H1 (cell line): Measurements from ENCODE around the gene DGKI. TPM values are rescaled to one million over a fixed set of nuclear protein-coding genes. Genes with fewer than 3 reads are reported as not detected.

Source experiments
- CTCF ChIA-PET: fragments of 300-600 bp; sonication (Branson Sonifier 250); formaldehyde crosslinking; loops from one replicate; lab custom pipeline; 2021; ENCODE audit not compliant: partially characterized antibody; lab: Charles Lee
- POLR2A ChIA-PET: fragments of 300-600 bp; sonication (Branson Sonifier 250); formaldehyde crosslinking; loops from one replicate; lab custom pipeline; 2021; ENCODE audit warnings: inconsistent platforms; ENCODE audit not compliant: partially characterized antibody; lab: Charles Lee
- DNase-seq, 2 experiments: peaks; one replicate each; pipeline versions ENCODE4 v3.0.0 to v3.0.0-alpha.2; 2010 to 2022; ENCODE audit warnings: low spot score in 2 of 2, low read depth in 1 of 2, mixed read lengths in 1 of 2
- FAIRE-seq: peaks from 2 replicates; lab custom pipeline; 2011; peaks lifted over from hg19 to GRCh38; lab: Jason Lieb, UNC
- H2AFZ ChIP-seq: 2 replicates; pipeline ENCODE4 v1.8.1; 2012; ENCODE audit warnings: low read length, inconsistent platforms
- H2AK5ac ChIP-seq: 2 replicates; pipeline ENCODE4 v1.6.1; 2013; ENCODE audit warnings: low read depth, low read length
- H2BK120ac ChIP-seq: replicated peaks from 2 replicates; pipeline ENCODE3; 2013; ENCODE audit warnings: low read depth, low read length, inconsistent platforms
- H2BK12ac ChIP-seq: 2 replicates; pipeline ENCODE4 v1.6.1; 2013; ENCODE audit warnings: low read depth, low read length
- H2BK15ac ChIP-seq: 2 replicates; pipeline ENCODE4 v1.6.1; 2013; ENCODE audit warnings: low read length
- H2BK20ac ChIP-seq: 2 replicates; pipeline ENCODE4 v1.6.1; 2013; ENCODE audit warnings: low read length
- H2BK5ac ChIP-seq: 2 replicates; pipeline ENCODE4 v1.6.1; 2013; ENCODE audit warnings: low read depth, low read length
- H3K14ac ChIP-seq: 2 replicates; pipeline ENCODE4 v1.6.1; 2013; ENCODE audit warnings: inconsistent platforms; ENCODE audit not compliant: insufficient read length
- H3K18ac ChIP-seq: 2 replicates; pipeline ENCODE4 v1.6.1; 2013; ENCODE audit warnings: low read length; ENCODE audit errors: extremely low read depth
- H3K23ac ChIP-seq: 2 replicates; pipeline ENCODE4 v1.6.1; 2013; ENCODE audit warnings: inconsistent platforms; ENCODE audit not compliant: insufficient read length
- H3K23me2 ChIP-seq: 2 replicates; pipeline ENCODE4 v1.6.1; 2013; ENCODE audit warnings: low read depth, low read length
- H3K27ac ChIP-seq: 2 replicates; pipeline ENCODE4 v1.6.1; 2011; ENCODE audit warnings: low read depth, low read length, inconsistent platforms
- H3K27me3 ChIP-seq, 4 experiments: replicated peaks in 1 of 4; 1 replicate in 1 of 4; 2 replicates in 3 of 4; pipeline versions ENCODE4 v1.6.1 to v1.8.1; 2011 to 2013; ENCODE audit warnings: low read length in 3 of 4, mild to moderate bottlenecking in 3 of 4, inconsistent platforms in 2 of 4, mixed read lengths in 2 of 4, moderate library complexity in 1 of 4; ENCODE audit not compliant: control insufficient read depth in 3 of 4, insufficient read depth in 3 of 4; ENCODE audit errors: extremely low read depth in 1 of 4
- H3K36me3 ChIP-seq, 4 experiments: 2 replicates each; pipeline versions ENCODE4 v1.6.1 to v1.8.1; 2011 to 2013; ENCODE audit warnings: mild to moderate bottlenecking in 4 of 4, low read length in 3 of 4, moderate library complexity in 2 of 4, control low read depth in 1 of 4, inconsistent platforms in 1 of 4; ENCODE audit not compliant: insufficient read depth in 4 of 4, control insufficient read depth in 2 of 4
- H3K4ac ChIP-seq: replicated peaks from 2 replicates; pipeline ENCODE3; 2013; ENCODE audit warnings: low read length, low read depth, mixed read lengths, inconsistent platforms; ENCODE audit not compliant: insufficient read length
- H3K4me1 ChIP-seq, 4 experiments: replicated peaks in 1 of 4; 1 replicate in 1 of 4; 2 replicates in 3 of 4; pipeline versions ENCODE4 v1.6.1 to v1.8.1; 2011 to 2013; ENCODE audit warnings: low read length in 3 of 4, inconsistent platforms in 2 of 4, mixed read lengths in 1 of 4; ENCODE audit not compliant: insufficient read depth in 4 of 4, control insufficient read depth in 3 of 4
- H3K4me2 ChIP-seq, 2 experiments: 2 replicates each; pipeline versions ENCODE4 v1.6.1 to v1.8.1; 2011 to 2013; ENCODE audit warnings: low read depth in 2 of 2, low read length in 2 of 2, control low read depth in 1 of 2, inconsistent platforms in 1 of 2, mild to moderate bottlenecking in 1 of 2; ENCODE audit not compliant: insufficient read depth in 1 of 2
- H3K4me3 ChIP-seq, 4 experiments: fragments of 200-600, 300-600 bp in 1 of 4; sonication (generic), shearing (Covaris generic), sonication (Bioruptor Twin) in 1 of 4; 2 replicates each; pipeline versions ENCODE4 v1.5.1 to v1.8.1; 2011 to 2016; ENCODE audit warnings: low read length in 4 of 4, low read depth in 3 of 4, control low read depth in 2 of 4, inconsistent platforms in 2 of 4, mild to moderate bottlenecking in 2 of 4, mixed read lengths in 1 of 4, moderate library complexity in 1 of 4; ENCODE audit not compliant: insufficient read depth in 2 of 4; ENCODE audit errors: extremely low read depth in 1 of 4
- H3K56ac ChIP-seq: replicated peaks from 2 replicates; pipeline ENCODE3; 2013; ENCODE audit warnings: low read depth, mild to moderate bottlenecking, mixed read lengths, low read length, inconsistent platforms; ENCODE audit not compliant: insufficient read length
- H3K79me1 ChIP-seq: 2 replicates; pipeline ENCODE4 v1.6.1; 2013; ENCODE audit warnings: low read depth, low read length, control low read depth
- H3K79me2 ChIP-seq, 2 experiments: 2 replicates each; pipeline versions ENCODE4 v1.6.1 to v1.8.1; 2012 to 2013; ENCODE audit warnings: low read length in 2 of 2, mild to moderate bottlenecking in 2 of 2, inconsistent platforms in 1 of 2; ENCODE audit not compliant: insufficient read depth in 2 of 2, control insufficient read depth in 1 of 2
- H3K9ac ChIP-seq, 4 experiments: replicated peaks in 1 of 4; 1 replicate in 1 of 4; 2 replicates in 3 of 4; pipeline versions ENCODE4 v1.6.1 to v1.8.1; 2011 to 2013; ENCODE audit warnings: low read depth in 3 of 4, low read length in 3 of 4, control low read depth in 2 of 4, mild to moderate bottlenecking in 2 of 4, moderate library complexity in 2 of 4, inconsistent platforms in 1 of 4; ENCODE audit errors: extremely low read depth in 1 of 4
- H3K9me3 ChIP-seq, 2 experiments: 2 replicates each; pipeline versions ENCODE4 v1.6.1 to v1.8.1; 2012 to 2013; ENCODE audit warnings: mild to moderate bottlenecking in 2 of 2, moderate library complexity in 2 of 2, control low read depth in 1 of 2, inconsistent platforms in 1 of 2, low read depth in 1 of 2, low read length in 1 of 2, mixed read lengths in 1 of 2; ENCODE audit not compliant: insufficient read depth in 2 of 2
- H4K20me1 ChIP-seq, 2 experiments: replicated peaks in 1 of 2; 2 replicates each; pipeline versions ENCODE3 to v1.8.1; 2011 to 2013; ENCODE audit warnings: inconsistent platforms in 2 of 2, low read length in 2 of 2, mild to moderate bottlenecking in 1 of 2; ENCODE audit not compliant: insufficient read depth in 2 of 2, control insufficient read depth in 1 of 2
- H4K5ac ChIP-seq: 2 replicates; pipeline ENCODE4 v1.6.1; 2013; ENCODE audit warnings: low read length, low read depth, mixed read lengths, inconsistent platforms; ENCODE audit not compliant: insufficient read length
- H4K8ac ChIP-seq: 2 replicates; pipeline ENCODE4 v1.8.0; 2013; ENCODE audit warnings: mild to moderate bottlenecking, moderate library complexity, low read length, inconsistent platforms; ENCODE audit not compliant: insufficient read depth; ENCODE audit errors: extremely low read depth
- H4K91ac ChIP-seq: replicated peaks from 2 replicates; pipeline ENCODE3; 2013; ENCODE audit warnings: low read length, mixed read lengths, inconsistent platforms; ENCODE audit not compliant: insufficient read length
- CBX8 ChIP-seq: fragments of 300-800, 300-1000 bp; sonication (generic); IDR thresholded peaks from 2 replicates; pipeline ENCODE4 v1.7.1; 2016; ENCODE audit warnings: low read depth, low read length, borderline replicate concordance
- CHD2 ChIP-seq: IDR thresholded peaks from 2 replicates; pipeline ENCODE4 v1.6.1; 2012; ENCODE audit warnings: low read length, improper control_type of control experiment
- CTBP2 ChIP-seq: IDR thresholded peaks from 2 replicates; pipeline ENCODE4 v1.7.0; 2011; ENCODE audit warnings: borderline replicate concordance, mild to moderate bottlenecking, moderate library complexity, mixed read lengths, low read length; ENCODE audit not compliant: insufficient read depth, insufficient read length
- GABPA ChIP-seq: IDR thresholded peaks from 2 replicates; pipeline ENCODE4 v1.6.1; 2011; ENCODE audit warnings: mild to moderate bottlenecking, low read length, moderate library complexity, borderline replicate concordance; ENCODE audit not compliant: insufficient read depth
- KDM4A ChIP-seq: IDR thresholded peaks from one replicate; pipeline ENCODE4 v1.7.1; 2012; ENCODE audit warnings: low read depth, mild to moderate bottlenecking, moderate library complexity, low read length, inconsistent platforms; ENCODE audit not compliant: severe bottlenecking
- KDM5A ChIP-seq: fragments of 200-600 bp; IDR thresholded peaks from 2 replicates; pipeline ENCODE4 v1.7.1; 2012; ENCODE audit warnings: mild to moderate bottlenecking, low read length, inconsistent platforms, mixed read lengths
- MAFK ChIP-seq: IDR thresholded peaks from 2 replicates; pipeline ENCODE4 v1.6.1; 2012; ENCODE audit warnings: low read depth, mild to moderate bottlenecking, improper control_type of control experiment, low read length
- RXRA ChIP-seq: IDR thresholded peaks from 2 replicates; pipeline ENCODE4 v1.6.1; 2011; ENCODE audit warnings: low read depth, mild to moderate bottlenecking, low read length, moderate library complexity; ENCODE audit not compliant: insufficient read depth
- TAF1 ChIP-seq: IDR thresholded peaks from 2 replicates; pipeline ENCODE4 v1.6.1; 2011; ENCODE audit warnings: mild to moderate bottlenecking, low read depth, low read length
- WGBS, 2 experiments: shearing (Covaris generic) in 1 of 2; methylation state at CpG; one replicate each; pipeline versions ENCODE4 v1.1.6 to v1.1.7; 2013 to 2015; ENCODE audit warnings: low lambda C conversion rate in 2 of 2, mixed read lengths in 2 of 2, inconsistent platforms in 1 of 2, low coverage in 1 of 2, missing lambda C conversion rate in 1 of 2; ENCODE audit not compliant: insufficient replicate concordance in 2 of 2, insufficient coverage in 1 of 2, insufficient read length in 1 of 2; ENCODE audit errors: extremely low coverage in 1 of 2, missing lambda C conversion rate in 1 of 2; 5-methylcytosine and 5-hydroxymethylcytosine counted together
- polyA plus RNA-seq, 7 experiments: library from polyadenylated mRNA; depleted of rRNA in 3 of 7; stranded (reverse) in 5 of 7; unstranded in 2 of 7; fragments of >200 nt in 5 of 7; fragments of 200-250 nt in 2 of 7; gene quantifications; 1 replicate in 5 of 7; 2 replicates in 1 of 7; 4 replicates in 1 of 7; pipeline versions ENCODE4 v1.2.1 to v1.2.3, GENCODE V29; 2011 to 2013; ENCODE audit warnings: missing spikeins in 2 of 7, mixed read lengths in 2 of 7
- total RNA-seq: library from RNA; stranded (reverse); fragmentation: NEBNext Ultra II Directional; extraction: Animal tissue kit (Norgen Biotek cat#: 25700); gene quantifications from 2 replicates; pipeline ENCODE4 v1.2.1, GENCODE V29; 2021

DGKI gene
- total and polyA plus RNA-seq, 2 of the 8 experiments (the other 6 are each of a cell fraction or from before 2014, with no cell fraction given) = 0.20 to 0.71 TPM

- Histone ChIP-seq H4K5ac (no peak overlapping the region), H3K4me1 (peaks cover 4 to 9% (median 5%) of the 10 kb centered on the region in 4 experiments), H4K8ac (no peak overlapping the region; the same call in 1 of the 2 replicates), H3K9me3 (no peaks in the 10 kb centered on the region; a peak in 1 of 4 replicates), H2AFZ (no peak overlapping the region), H3K36me3 (no peaks in the 10 kb centered on the region; a peak in 1 of 8 replicates), H3K27ac (no peak overlapping the region), H3K23ac (no peak overlapping the region), H2BK15ac (0 out of 2 replicates have a peak overlapping the region, but pooled peaks have one; percentile 54), H2AK5ac (0 out of 2 replicates have a peak overlapping the region, but pooled peaks have one; percentile 24), H3K14ac (no peak overlapping the region), H2BK20ac (no peak overlapping the region), H3K4ac (peak overlapping the region; percentile 75), H3K56ac (no peak overlapping the region), H3K79me1 (no peaks in the 10 kb centered on the region), H3K4me2 (no peak overlapping the region), H4K91ac (peak overlapping the region; percentile 28), H3K9ac (no peak overlapping the region), H2BK12ac (no peak overlapping the region; the same call in 1 of the 2 replicates), H3K23me2 (peaks cover 3% of the 10 kb centered on the region; the same call in 1 of the 2 replicates), H3K4me3 (no peak overlapping the region), H2BK5ac (no peak overlapping the region), H4K20me1 (no peaks in the 10 kb centered on the region), H3K79me2 (no peaks in the 10 kb centered on the region), H3K27me3 (no peaks in the 10 kb centered on the region), H3K18ac (no peak overlapping the region), H2BK120ac (no peak overlapping the region)
- FAIRE-seq (no peak), DNase-seq (no peak)
- POLR2A ChIA-PET = no interaction called here
- WGBS, 2 experiments = 82% methylated on average over 3 of the region's 3 CpGs; no CpG with 5 or more reads in 1 of the 2 experiments
- TF ChIP-seq CTBP2 = no peak
- no peak for TF ChIP-seq CBX8
- TF ChIP-seq GABPA = no peak
- no peak for TF ChIP-seq KDM5A
- TF ChIP-seq TAF1 = no peak
- TF ChIP-seq RXRA = no peak
- TF ChIP-seq CHD2 = no peak
- TF ChIP-seq MAFK = no peak
- TF ChIP-seq KDM4A = no peak
- CTCF ChIA-PET = interaction anchor here (0.9 to 1.1 kb wide), 4 partner anchors 11 to 74 kb away, joined by 3 to 6 read pairs (median 4); partner anchors contain the start of gene DGKI
Measured at GRCh38 chr7:137825489-137825888, 21.3 kb downstream of the DGKI start.
